SK-N-MC (cell line): ENCODE measurements around the gene NKIRAS2.

ENCODE experiments used
- EZH2 ChIP-seq: fragments of 200-600 bp; sonication (generic); IDR thresholded peaks from one replicate; pipeline ENCODE4 v1.6.1; 2017; ENCODE audit warnings: antibody characterized with exemption
- FOXP2 ChIP-seq: optimal IDR thresholded peaks from 2 replicates; pipeline ENCODE3; 2011; ENCODE audit warnings: mild to moderate bottlenecking, moderate library complexity; ENCODE audit not compliant: insufficient read depth; ENCODE audit errors: extremely low read length, control extremely low read depth
- POLR2AphosphoS5 ChIP-seq: IDR thresholded peaks from 2 replicates; pipeline ENCODE4 v1.6.1; 2012; ENCODE audit warnings: mild to moderate bottlenecking, low read depth, low read length, borderline replicate concordance

DNA sequence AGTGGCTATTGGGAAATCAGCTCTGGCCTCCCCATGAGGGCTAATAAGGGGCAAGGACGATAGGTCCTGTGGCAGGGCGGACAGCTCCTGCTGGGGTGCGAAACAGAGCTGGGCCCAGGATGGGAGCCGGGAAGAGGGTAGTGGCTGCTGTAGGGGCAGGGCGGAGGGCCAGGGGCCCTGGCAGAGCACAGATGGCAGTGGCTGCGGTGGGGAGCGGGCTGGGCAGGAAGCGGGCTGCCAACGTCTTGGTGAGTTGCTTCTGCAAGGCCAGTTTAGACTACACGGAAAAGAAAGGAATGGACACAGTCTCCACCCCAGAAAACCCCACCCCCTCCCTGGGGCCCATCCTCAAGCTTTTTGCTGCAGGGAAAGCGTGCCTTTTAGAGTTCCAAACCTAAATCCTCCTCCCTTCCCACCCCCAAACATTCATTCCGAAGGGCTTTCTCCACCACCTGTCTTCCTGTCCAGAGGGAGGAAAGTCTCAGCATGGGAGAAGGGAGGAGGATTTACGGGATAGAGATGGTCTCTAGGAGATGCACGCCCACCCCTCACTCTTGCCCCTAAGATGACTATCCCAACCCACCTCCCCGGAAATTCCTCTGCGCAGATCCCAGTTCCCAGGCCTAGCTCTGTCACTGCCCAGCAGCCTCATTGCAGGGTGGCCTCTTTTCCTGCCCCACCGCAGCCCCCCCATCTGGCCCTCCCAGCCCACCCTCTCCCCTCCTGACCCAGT lies 7.1 kb downstream of the NKIRAS2 start:
- TF ChIP-seq EZH2 (no peak), POLR2AphosphoS5 (no peak), FOXP2 (no peak)
